HUES48 (cell line): ENCODE data around the gene CDCA8.

Experiments
- H3K27ac ChIP-seq: one replicate; pipeline ENCODE4 v1.7.0; 2013; ENCODE audit warnings: low read depth, low read length, inconsistent platforms
- H3K27me3 ChIP-seq: 2 replicates; pipeline ENCODE4 v1.6.1; 2013; ENCODE audit warnings: mild to moderate bottlenecking, low read length; ENCODE audit not compliant: control insufficient read depth, insufficient read depth
- H3K36me3 ChIP-seq: 2 replicates; pipeline ENCODE4 v1.6.1; 2013; ENCODE audit warnings: low read length; ENCODE audit not compliant: control insufficient read depth, insufficient read depth
- H3K4me1 ChIP-seq: 2 replicates; pipeline ENCODE4 v1.6.1; 2013; ENCODE audit warnings: mild to moderate bottlenecking, low read length; ENCODE audit not compliant: control insufficient read depth, insufficient read depth
- H3K4me3 ChIP-seq: 2 replicates; pipeline ENCODE4 v1.5.1; 2013; ENCODE audit warnings: mild to moderate bottlenecking, low read depth, low read length
- H3K9ac ChIP-seq: 2 replicates; pipeline ENCODE4 v1.6.1; 2013; ENCODE audit warnings: mild to moderate bottlenecking, low read depth, low read length, moderate library complexity
- H3K9me3 ChIP-seq: 2 replicates; pipeline ENCODE4 v1.6.1; 2013; ENCODE audit warnings: low read length; ENCODE audit not compliant: control insufficient read depth, insufficient read depth

The CDCA8 gene

DNA sequence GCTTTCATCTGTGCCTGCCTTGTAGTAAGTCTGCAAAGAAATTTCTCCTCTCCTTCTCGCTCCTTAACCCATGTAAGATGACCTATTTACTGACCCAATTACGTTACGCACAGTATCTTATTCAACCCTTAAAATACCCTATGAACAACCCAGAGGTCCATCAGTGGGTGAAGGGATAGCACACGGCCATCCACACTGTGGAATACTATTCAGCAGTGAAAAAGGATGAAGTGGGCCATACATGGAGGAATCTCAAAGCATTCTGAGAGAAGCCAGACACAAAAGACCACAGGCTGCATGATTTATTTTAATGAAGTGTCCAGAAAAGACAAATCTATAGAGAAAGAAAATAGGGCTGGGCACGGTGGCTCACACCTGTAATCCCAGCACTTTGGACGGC lies 33.8 kb upstream of the CDCA8 start:
- Histone ChIP-seq H3K27me3 (no peaks in the 10 kb centered on the region), H3K4me3 (no peak overlapping the region), H3K4me1 (peaks cover 17% of the 10 kb centered on the region; the same call in 1 of the 2 replicates), H3K9ac (no peak overlapping the region), H3K36me3 (no peaks in the 10 kb centered on the region), H3K9me3 (no peaks in the 10 kb centered on the region), H3K27ac (no peak overlapping the region)

DNA sequence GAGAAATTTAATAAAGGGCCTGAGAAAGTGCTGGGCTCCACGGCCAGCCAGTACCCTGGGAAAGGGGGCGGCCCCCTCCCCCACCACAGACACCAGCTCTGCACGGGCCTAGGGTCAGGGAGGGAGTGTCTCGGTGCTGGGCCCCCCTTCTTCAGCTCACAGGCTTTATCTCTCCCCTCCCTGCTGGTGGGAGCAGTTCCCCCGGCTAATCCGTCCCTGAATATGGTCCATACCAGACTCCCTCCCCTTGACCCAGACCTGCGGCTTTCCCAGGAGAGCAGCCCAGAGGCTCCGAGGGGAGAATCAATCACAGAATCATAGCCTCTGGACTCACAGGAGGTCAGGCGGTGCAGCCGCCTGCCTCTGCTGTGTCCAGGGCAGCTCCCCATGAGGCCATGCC lies 31.7 kb upstream of the CDCA8 start:
- Histone ChIP-seq H3K4me3 (no peak overlapping the region; the same call in 1 of the 2 replicates), H3K36me3 (no peaks in the 10 kb centered on the region), H3K27me3 (no peaks in the 10 kb centered on the region), H3K9ac (no peak overlapping the region), H3K9me3 (no peaks in the 10 kb centered on the region), H3K4me1 (peaks cover 23% of the 10 kb centered on the region; the same call in 1 of the 2 replicates), H3K27ac (no peak overlapping the region)

DNA sequence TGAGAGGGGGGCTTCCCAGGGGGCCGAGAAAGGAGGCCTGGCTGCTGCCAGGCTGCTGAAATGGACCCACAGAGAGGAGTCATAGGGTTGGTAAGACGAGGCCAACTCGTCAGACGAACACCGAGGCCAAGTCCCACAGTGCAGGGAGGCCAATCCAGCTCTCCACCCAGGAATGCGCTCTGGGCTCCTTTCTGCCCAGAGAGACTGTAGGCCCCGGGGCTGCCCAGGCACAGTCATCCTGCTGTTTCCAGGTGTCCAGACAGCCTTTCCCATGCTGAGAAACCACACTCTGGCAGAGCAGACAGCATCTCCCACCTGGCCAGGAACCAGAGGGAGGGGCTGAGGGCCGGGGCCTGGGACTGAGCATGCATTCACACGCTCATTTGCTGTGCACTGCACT lies 30.9 kb upstream of the CDCA8 start:
- H3K9me3 ChIP-seq = no peaks in the 10 kb centered on the region
- H3K27me3 ChIP-seq = no peaks in the 10 kb centered on the region
- peaks cover 23% of the 10 kb centered on the region; the same call in 1 of the 2 replicates for H3K4me1 ChIP-seq
- H3K36me3 ChIP-seq = no peaks in the 10 kb centered on the region
- H3K27ac ChIP-seq = no peak overlapping the region
- H3K9ac ChIP-seq = no peak overlapping the region
- no peak overlapping the region for H3K4me3 ChIP-seq

DNA sequence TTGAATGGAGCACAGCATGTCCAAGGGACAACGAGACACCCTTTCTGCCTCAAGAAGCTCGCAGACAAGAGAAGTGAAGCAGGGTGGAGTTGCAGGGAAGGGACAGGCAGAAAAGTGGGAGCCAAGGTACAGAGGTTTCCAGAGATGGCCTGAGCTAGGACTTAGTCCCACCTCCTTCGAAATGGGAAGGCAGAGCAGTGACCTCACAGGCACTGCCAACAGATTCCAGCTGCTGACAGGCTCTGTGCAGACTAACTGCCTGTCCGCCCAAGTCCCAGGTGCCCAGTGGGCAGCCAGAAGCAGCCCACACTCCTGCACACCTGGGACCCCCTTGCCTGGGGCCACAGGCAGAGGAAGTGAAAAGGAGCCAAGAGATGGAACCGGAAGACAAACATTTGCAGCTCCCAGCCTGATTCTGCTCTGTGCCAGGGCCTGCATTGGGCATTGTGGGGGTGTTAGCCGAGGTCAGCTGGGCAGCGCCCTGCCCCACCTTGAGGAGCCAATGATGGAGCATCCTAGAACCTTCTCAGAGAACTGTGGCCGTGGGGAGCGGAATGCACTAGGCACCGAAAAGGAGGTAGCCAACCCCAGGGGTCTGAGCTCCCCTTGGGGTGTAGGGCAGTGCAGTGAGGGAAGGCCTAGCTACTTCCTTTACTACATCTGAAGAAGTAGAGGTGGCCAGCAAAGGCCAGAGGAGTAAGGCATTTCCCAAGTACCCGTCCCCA lies 30.1 kb upstream of the CDCA8 start:
- H3K36me3 ChIP-seq = no peaks in the 10 kb centered on the region

DNA sequence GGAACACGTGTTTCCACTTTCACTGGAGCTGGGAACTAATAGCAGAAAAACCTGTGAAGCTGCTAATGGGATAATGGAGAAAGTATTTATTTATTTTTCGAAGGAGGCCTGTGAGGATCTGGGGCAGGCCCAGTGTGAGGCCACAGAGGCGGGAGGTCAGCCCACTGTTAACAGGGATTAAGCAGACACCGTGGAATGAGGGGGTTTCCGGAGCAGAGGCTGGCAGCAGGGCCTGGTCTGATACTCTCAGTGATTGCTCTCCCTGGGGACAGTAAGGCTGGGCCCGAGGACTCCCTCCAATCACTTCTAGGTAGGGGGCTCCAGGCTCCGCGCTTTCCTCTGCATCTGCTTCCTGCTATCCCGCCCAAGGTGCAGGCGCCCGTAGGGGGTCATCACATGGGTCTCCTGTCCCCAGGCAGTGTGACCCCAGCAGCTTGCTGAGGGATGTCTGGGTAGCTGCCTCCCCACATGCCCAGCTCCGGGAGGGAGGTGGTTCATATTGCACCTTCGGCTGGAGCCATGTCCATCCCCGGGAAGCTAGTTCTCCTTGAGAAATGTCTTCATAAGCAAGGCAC lies 28.8 kb upstream of the CDCA8 start:
- Histone ChIP-seq H3K27me3 (peaks cover 2% of the 10 kb centered on the region; the same call in 1 of the 2 replicates), H3K36me3 (no peaks in the 10 kb centered on the region), H3K27ac (no peak overlapping the region), H3K4me1 (peaks cover 23% of the 10 kb centered on the region; the same call in 1 of the 2 replicates), H3K9ac (no peak overlapping the region), H3K4me3 (no peak overlapping the region), H3K9me3 (no peaks in the 10 kb centered on the region)

More for the DNA sequence above, 30.1 kb upstream of the CDCA8 start:
- Histone ChIP-seq H3K4me1 (peaks cover 23% of the 10 kb centered on the region; the same call in 1 of the 2 replicates), H3K27me3 (no peaks in the 10 kb centered on the region), H3K4me3 (no peak overlapping the region), H3K9me3 (no peaks in the 10 kb centered on the region), H3K9ac (no peak overlapping the region), H3K27ac (no peak overlapping the region)

DNA sequence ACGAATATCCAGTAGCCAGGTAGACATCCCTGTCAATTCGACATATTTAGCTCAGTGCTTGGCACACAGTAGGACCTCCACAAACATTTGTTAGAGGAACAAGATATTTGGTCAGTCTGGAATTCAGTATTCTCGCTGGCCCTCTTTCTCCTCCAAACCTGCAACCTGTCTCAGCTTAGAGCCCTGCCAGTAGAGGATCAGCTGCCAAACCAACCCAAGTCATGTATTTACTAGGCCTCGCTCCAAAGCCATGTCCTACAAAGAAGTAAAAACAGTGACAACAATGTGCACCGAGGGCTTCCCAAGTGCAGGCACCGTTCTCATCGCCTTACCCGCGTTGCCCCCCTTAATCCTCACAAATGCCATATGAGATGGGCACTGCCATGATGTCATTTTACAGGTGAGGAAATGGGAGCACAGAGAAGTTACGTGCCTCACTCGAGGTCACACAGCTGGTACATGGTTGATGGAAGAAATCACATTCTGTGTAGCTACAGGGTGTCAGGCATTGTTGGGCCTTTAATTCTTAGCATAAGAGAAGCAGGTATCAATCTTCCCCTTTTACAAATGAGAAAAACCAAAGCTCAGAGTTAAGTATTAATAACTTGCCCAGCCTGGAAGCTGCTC lies 26.0 kb upstream of the CDCA8 start:
- Histone ChIP-seq H3K9ac (no peak overlapping the region), H3K9me3 (no peaks in the 10 kb centered on the region), H3K36me3 (no peaks in the 10 kb centered on the region), H3K27me3 (peaks cover 7% of the 10 kb centered on the region), H3K27ac (no peak overlapping the region), H3K4me3 (no peak overlapping the region), H3K4me1 (peaks cover 10% of the 10 kb centered on the region; the same call in 1 of the 2 replicates)

DNA sequence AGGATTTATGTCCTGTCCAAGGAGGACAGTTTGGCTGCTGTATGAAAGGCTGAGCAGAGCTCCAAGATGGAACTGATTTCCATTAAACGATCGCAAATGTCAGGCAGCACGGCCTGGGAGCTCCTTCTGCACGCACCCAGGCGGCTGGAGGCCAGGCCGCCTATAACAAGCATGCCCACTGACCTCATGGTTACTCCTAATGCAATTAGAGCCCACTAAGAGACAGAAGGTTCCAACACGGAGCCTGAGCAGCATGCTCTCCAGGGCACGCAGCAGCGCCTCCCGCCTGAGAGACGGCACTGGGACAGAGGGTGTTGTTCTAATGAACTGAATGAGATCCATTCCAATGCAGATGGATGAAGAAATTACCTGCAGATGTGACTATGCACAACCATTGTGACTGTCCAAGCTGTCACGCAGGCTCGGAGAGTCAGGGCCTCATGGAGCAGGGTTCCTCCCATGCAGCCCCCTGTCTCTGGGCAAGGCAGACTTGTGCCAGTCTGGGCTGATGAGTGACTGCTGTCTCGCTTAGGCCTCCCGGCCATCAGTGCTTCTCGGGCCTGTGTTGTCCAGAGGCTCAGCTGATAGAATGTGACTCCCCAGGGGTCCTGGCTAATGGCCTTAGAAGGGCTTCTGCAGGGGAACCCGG lies 25.2 kb upstream of the CDCA8 start:
- Histone ChIP-seq H3K36me3 (no peaks in the 10 kb centered on the region), H3K9ac (no peak overlapping the region), H3K27me3 (peaks cover 7% of the 10 kb centered on the region), H3K4me3 (no peak overlapping the region), H3K27ac (no peak overlapping the region), H3K9me3 (no peaks in the 10 kb centered on the region), H3K4me1 (peaks cover 10% of the 10 kb centered on the region; the same call in 1 of the 2 replicates)

DNA sequence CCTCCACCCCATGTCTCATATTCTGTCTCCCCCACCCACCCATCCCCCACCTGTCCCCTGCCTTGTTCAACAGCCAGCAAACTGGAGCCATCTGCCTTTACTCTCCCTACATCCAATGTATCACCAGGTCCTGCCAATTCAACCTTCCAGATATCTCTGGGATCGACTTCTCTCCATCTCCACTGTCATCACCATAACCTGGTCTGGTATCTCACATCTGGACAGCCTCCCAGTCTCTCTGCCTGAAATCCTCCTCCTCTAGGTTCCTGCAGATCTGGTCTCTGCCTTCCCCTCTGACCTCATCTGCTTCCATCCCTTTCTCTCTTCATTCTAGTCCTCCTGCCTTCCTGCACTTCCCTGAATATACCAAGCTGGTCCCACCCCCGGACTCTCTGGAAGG lies 22.2 kb upstream of the CDCA8 start:
- H3K27me3 ChIP-seq = peaks cover 7% of the 10 kb centered on the region
- H3K9me3 ChIP-seq = no peaks in the 10 kb centered on the region
- no peaks in the 10 kb centered on the region for H3K36me3 ChIP-seq
- no peak overlapping the region for H3K27ac ChIP-seq
- no peaks in the 10 kb centered on the region for H3K4me1 ChIP-seq
- H3K4me3 ChIP-seq = no peak overlapping the region
- no peak overlapping the region for H3K9ac ChIP-seq

DNA sequence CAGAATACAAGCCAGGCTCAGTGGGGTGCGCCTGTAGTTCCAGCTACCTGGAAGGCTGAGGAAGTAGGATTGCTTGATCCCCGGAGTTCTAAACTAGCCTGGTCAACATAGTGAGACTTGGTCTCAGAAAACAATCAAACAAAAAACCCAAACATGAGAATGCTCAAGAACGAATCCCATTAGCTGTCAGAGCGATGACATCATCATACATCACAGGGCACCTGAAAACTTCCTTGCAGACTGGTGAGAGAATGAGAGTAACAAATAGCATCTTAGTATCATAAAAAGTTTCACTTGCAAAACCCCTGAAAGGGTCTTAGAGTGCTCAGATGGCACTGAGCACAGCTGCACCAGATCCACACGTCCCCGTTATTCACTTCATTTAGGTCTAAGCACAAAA lies 21.1 kb upstream of the CDCA8 start:
- no peak overlapping the region for H3K9ac ChIP-seq
- no peaks in the 10 kb centered on the region for H3K4me1 ChIP-seq
- H3K9me3 ChIP-seq = no peaks in the 10 kb centered on the region
- H3K27ac ChIP-seq = no peak overlapping the region
- no peaks in the 10 kb centered on the region for H3K36me3 ChIP-seq
- H3K27me3 ChIP-seq = peaks cover 7% of the 10 kb centered on the region
- no peak overlapping the region for H3K4me3 ChIP-seq

DNA sequence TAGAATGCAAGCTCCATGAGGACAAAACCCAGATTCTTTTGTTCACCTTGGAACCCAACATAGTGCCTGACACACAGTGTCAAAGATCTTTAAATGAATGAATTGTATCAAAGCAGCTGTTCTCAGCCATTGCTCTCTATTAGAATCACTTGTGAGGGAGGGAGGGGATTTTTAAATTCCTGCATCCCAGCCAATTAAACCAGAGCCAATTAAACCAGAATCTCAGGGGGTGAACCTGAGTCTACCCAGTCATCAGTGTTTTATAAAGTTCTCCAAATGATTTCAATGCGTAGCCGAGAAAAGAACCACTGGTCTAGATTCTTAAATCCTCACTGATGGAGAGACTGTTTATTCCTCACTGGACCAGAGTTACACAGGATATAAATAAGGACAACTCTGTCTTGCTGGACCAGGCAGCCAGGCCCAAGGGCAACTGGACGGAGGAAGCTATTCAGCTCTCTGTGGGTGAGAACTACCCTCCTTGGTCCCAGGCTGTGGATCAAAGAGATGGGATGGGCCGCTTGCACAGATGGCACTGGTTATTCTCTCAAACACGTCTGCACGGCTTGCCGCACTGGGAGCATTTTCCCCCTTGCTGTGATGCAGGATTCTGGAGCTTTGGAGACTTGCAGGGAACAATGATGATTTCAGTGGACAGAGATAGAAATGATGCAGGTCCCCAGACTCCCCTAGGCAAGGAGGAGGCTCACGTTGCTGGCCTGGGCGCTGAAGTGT lies 20.0 kb upstream of the CDCA8 start:
- no peaks in the 10 kb centered on the region for H3K9me3 ChIP-seq
- H3K4me3 ChIP-seq = no peak overlapping the region
- H3K27ac ChIP-seq = no peak overlapping the region
- no peaks in the 10 kb centered on the region for H3K36me3 ChIP-seq
- 0 out of 2 replicates have a peak, but pooled peaks cover 9% of the 10 kb centered on the region for H3K4me1 ChIP-seq
- H3K27me3 ChIP-seq = peaks cover 7% of the 10 kb centered on the region
- H3K9ac ChIP-seq = no peak overlapping the region
